H9 (cell line): ENCODE results near the gene SEMA3E. TPM values are rescaled to one million over a fixed set of nuclear protein-coding genes. Genes with fewer than 3 reads are reported as not detected.

ENCODE experiments used
- DNase-seq: peaks from one replicate; pipeline ENCODE4 v3.0.0-alpha.2; 2017
- H2AFZ ChIP-seq: one replicate; pipeline ENCODE4 v1.6.1; 2013; ENCODE audit warnings: mild to moderate bottlenecking, low read length, control low read depth, moderate library complexity
- H2AK5ac ChIP-seq: 2 replicates; pipeline ENCODE4 v1.6.1; 2013; ENCODE audit warnings: low read length, control low read depth, mixed read lengths; ENCODE audit not compliant: insufficient read length
- H2BK120ac ChIP-seq: one replicate; pipeline ENCODE4 v1.6.1; 2013; ENCODE audit warnings: low read depth, mild to moderate bottlenecking, low read length, control low read depth, inconsistent platforms; ENCODE audit not compliant: poor library complexity, severe bottlenecking
- H2BK12ac ChIP-seq: 2 replicates; pipeline ENCODE4 v1.6.1; 2013; ENCODE audit warnings: low read length, control low read depth, mixed read lengths, low read depth; ENCODE audit not compliant: insufficient read length
- H2BK15ac ChIP-seq: 2 replicates; pipeline ENCODE4 v1.6.1; 2013; ENCODE audit warnings: low read depth, low read length, control low read depth
- H2BK20ac ChIP-seq: one replicate; pipeline ENCODE4 v1.6.1; 2013; ENCODE audit warnings: low read depth, mild to moderate bottlenecking, low read length, control low read depth, inconsistent platforms; ENCODE audit not compliant: poor library complexity, severe bottlenecking
- H2BK5ac ChIP-seq: 2 replicates; pipeline ENCODE4 v1.6.1; 2013; ENCODE audit warnings: low read length, control low read depth, mixed read lengths; ENCODE audit not compliant: insufficient read length
- H3K14ac ChIP-seq: 2 replicates; pipeline ENCODE4 v1.6.1; 2013; ENCODE audit warnings: low read length, control low read depth; ENCODE audit not compliant: insufficient read depth
- H3K18ac ChIP-seq: 2 replicates; pipeline ENCODE4 v1.6.1; 2013; ENCODE audit warnings: low read depth, mild to moderate bottlenecking, mixed read lengths, low read length, control low read depth; ENCODE audit not compliant: insufficient read length
- H3K23ac ChIP-seq: 2 replicates; pipeline ENCODE4 v1.6.1; 2013; ENCODE audit warnings: low read length, control low read depth, mixed read lengths, low read depth; ENCODE audit not compliant: insufficient read length
- H3K23me2 ChIP-seq: 2 replicates; pipeline ENCODE4 v1.6.1; 2013; ENCODE audit warnings: low read depth, mild to moderate bottlenecking, mixed read lengths, low read length, control low read depth; ENCODE audit not compliant: insufficient read length, poor library complexity, severe bottlenecking
- H3K27ac ChIP-seq: 2 replicates; pipeline ENCODE4 v1.5.1; 2013; ENCODE audit warnings: low read length, control low read depth, mixed read lengths, low read depth; ENCODE audit not compliant: insufficient read length
- H3K27me3 ChIP-seq: 2 replicates; pipeline ENCODE4 v1.6.1; 2013; ENCODE audit warnings: low read length, control low read depth, inconsistent platforms; ENCODE audit not compliant: insufficient read depth
- H3K4ac ChIP-seq: 2 replicates; pipeline ENCODE4 v1.6.1; 2013; ENCODE audit warnings: low read depth, mild to moderate bottlenecking, control low read depth, inconsistent platforms, low read length, moderate library complexity
- H3K4me1 ChIP-seq: 2 replicates; pipeline ENCODE4 v1.6.1; 2013; ENCODE audit warnings: low read length, control low read depth, inconsistent platforms; ENCODE audit not compliant: insufficient read depth
- H3K4me2 ChIP-seq: 2 replicates; pipeline ENCODE4 v1.6.1; 2013; ENCODE audit warnings: low read length, control low read depth, mixed read lengths; ENCODE audit not compliant: insufficient read length, insufficient read depth
- H3K56ac ChIP-seq: 2 replicates; pipeline ENCODE4 v1.6.1; 2013; ENCODE audit warnings: low read depth, mild to moderate bottlenecking, mixed read lengths, low read length, control low read depth; ENCODE audit not compliant: insufficient read length
- H3K79me1 ChIP-seq: 2 replicates; pipeline ENCODE4 v1.6.1; 2013; ENCODE audit warnings: low read depth, mild to moderate bottlenecking, moderate library complexity, low read length, control low read depth, inconsistent platforms; ENCODE audit not compliant: insufficient read depth, poor library complexity, severe bottlenecking
- H3K79me2 ChIP-seq: 2 replicates; pipeline ENCODE4 v1.6.1; 2013; ENCODE audit warnings: low read length, control low read depth, inconsistent platforms; ENCODE audit not compliant: insufficient read depth
- H3K9ac ChIP-seq: 2 replicates; pipeline ENCODE4 v1.6.1; 2013; ENCODE audit warnings: low read length, control low read depth, mixed read lengths; ENCODE audit not compliant: insufficient read length; ENCODE audit errors: extremely low read depth
- H3K9me3 ChIP-seq: one replicate; pipeline ENCODE4 v1.6.1; 2013; ENCODE audit warnings: low read depth, low read length, inconsistent platforms; ENCODE audit not compliant: control insufficient read depth
- H3T11ph ChIP-seq: one replicate; pipeline ENCODE4 v1.6.1; 2013; ENCODE audit warnings: mild to moderate bottlenecking, low read length, control low read depth, inconsistent platforms
- H4K20me1 ChIP-seq: one replicate; pipeline ENCODE4 v1.6.1; 2013; ENCODE audit not compliant: control insufficient read depth, insufficient read length, insufficient read depth
- H4K5ac ChIP-seq: 2 replicates; pipeline ENCODE4 v1.6.1; 2013; ENCODE audit warnings: low read depth, mild to moderate bottlenecking, mixed read lengths, low read length, control low read depth; ENCODE audit not compliant: insufficient read length
- H4K8ac ChIP-seq: replicated peaks from 2 replicates; pipeline ENCODE4 v1.6.1; 2013; ENCODE audit warnings: low read length, control low read depth, mixed read lengths, low read depth; ENCODE audit not compliant: insufficient read length
- H4K91ac ChIP-seq: 2 replicates; pipeline ENCODE4 v1.6.1; 2013; ENCODE audit warnings: low read depth, mild to moderate bottlenecking, moderate library complexity, mixed read lengths, low read length, control low read depth; ENCODE audit not compliant: insufficient read length
- H3K27ac Mint-ChIP-seq, 3 experiments: 2 replicates in 2 of 3; 3 replicates in 1 of 3; pipeline ENCODE4 v1.8.0; 2020 to 2021; ENCODE audit warnings: mixed read lengths in 3 of 3, mild to moderate bottlenecking in 1 of 3, moderate library complexity in 1 of 3
- H3K27me3 Mint-ChIP-seq: 2 replicates; pipeline ENCODE4 v1.8.0; 2021; ENCODE audit warnings: low read depth, mild to moderate bottlenecking, moderate library complexity, mixed read lengths
- H3K36me3 Mint-ChIP-seq, 3 experiments: 2 replicates in 2 of 3; 3 replicates in 1 of 3; pipeline ENCODE4 v1.8.0; 2020 to 2021; ENCODE audit warnings: low read depth in 3 of 3, mixed read lengths in 3 of 3; ENCODE audit not compliant: insufficient read depth in 1 of 3
- H3K4me1 Mint-ChIP-seq, 2 experiments: 2 replicates each; pipeline ENCODE4 v1.8.0; 2020; ENCODE audit warnings: mixed read lengths in 2 of 2
- H3K4me3 Mint-ChIP-seq, 2 experiments: 2 replicates in 1 of 2; 3 replicates in 1 of 2; pipeline ENCODE4 v1.8.0; 2020 to 2021; ENCODE audit warnings: mild to moderate bottlenecking in 2 of 2, mixed read lengths in 2 of 2, moderate library complexity in 1 of 2
- H3K9me3 Mint-ChIP-seq, 2 experiments: 2 replicates in 1 of 2; 3 replicates in 1 of 2; pipeline ENCODE4 v1.8.0; 2020; ENCODE audit warnings: mild to moderate bottlenecking in 2 of 2, mixed read lengths in 2 of 2, moderate library complexity in 1 of 2
- total RNA-seq: library from RNA; stranded (reverse); gene quantifications from 2 replicates; pipeline ENCODE4 v1.2.1, GENCODE V29; 2021
- TF ChIP-seq, protein P1 (sequence below): fragments of 200-600 bp; sonication (generic); conservative IDR thresholded peaks from 3 replicates; pipeline ENCODE4 v1.8.0; 2021; ENCODE audit warnings: antibody characterized with exemption, mild to moderate bottlenecking

SEMA3E gene
- total RNA-seq, 1 experiment from 2014 or later: 0.39 TPM

DNA sequence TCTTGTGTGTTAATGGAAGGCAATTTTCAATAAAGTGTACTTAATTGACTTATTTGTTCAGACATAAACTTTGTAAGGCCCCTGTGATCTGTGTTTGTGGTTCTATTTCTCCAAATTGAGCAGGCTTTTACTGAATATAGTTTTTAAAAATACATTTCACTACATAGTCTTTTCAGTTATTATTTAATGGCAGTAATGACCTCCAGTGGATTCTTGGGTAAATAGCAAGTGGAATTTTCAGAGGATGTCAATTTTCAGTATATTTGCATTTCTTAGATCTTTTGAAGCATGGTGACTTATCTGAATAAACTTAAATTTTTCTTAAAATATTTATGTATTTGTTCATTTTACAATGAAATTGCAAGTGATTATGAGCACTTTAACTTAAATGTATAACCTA lies 283.2 kb downstream of the SEMA3E start:
- Histone ChIP-seq H4K5ac (no peak overlapping the region), H2BK15ac (no peak overlapping the region), H3K56ac (no peak overlapping the region), H3K23me2 (no peaks in the 10 kb centered on the region), H3K9ac (no peak overlapping the region), H2AK5ac (no peak overlapping the region), H4K91ac (no peak overlapping the region), H2BK12ac (no peak overlapping the region), H2BK20ac (no peak overlapping the region), H3K27ac (no peak overlapping the region), H3K4ac (no peak overlapping the region), H3T11ph (no peak overlapping the region), H3K9me3 (no peaks in the 10 kb centered on the region), H3K27me3 (no peaks in the 10 kb centered on the region), H2BK120ac (no peak overlapping the region), H3K14ac (no peak overlapping the region), H3K79me2 (no peaks in the 10 kb centered on the region), H2BK5ac (no peak overlapping the region), H3K23ac (no peak overlapping the region), H2AFZ (no peak overlapping the region), H3K79me1 (no peaks in the 10 kb centered on the region), H3K18ac (no peak overlapping the region), H3K4me2 (no peak overlapping the region), H4K20me1 (no peaks in the 10 kb centered on the region), H3K4me1 (no peaks in the 10 kb centered on the region), H4K8ac (no peak overlapping the region)
- TF ChIP-seq, protein P1, sequence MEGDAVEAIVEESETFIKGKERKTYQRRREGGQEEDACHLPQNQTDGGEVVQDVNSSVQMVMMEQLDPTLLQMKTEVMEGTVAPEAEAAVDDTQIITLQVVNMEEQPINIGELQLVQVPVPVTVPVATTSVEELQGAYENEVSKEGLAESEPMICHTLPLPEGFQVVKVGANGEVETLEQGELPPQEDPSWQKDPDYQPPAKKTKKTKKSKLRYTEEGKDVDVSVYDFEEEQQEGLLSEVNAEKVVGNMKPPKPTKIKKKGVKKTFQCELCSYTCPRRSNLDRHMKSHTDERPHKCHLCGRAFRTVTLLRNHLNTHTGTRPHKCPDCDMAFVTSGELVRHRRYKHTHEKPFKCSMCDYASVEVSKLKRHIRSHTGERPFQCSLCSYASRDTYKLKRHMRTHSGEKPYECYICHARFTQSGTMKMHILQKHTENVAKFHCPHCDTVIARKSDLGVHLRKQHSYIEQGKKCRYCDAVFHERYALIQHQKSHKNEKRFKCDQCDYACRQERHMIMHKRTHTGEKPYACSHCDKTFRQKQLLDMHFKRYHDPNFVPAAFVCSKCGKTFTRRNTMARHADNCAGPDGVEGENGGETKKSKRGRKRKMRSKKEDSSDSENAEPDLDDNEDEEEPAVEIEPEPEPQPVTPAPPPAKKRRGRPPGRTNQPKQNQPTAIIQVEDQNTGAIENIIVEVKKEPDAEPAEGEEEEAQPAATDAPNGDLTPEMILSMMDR: peak; percentile 36; the same call in 2 of the 3 replicates
- Mint-ChIP-seq H3K27ac (no peak overlapping the region), H3K9me3 (no peaks in the 10 kb centered on the region), H3K4me3 (no peak overlapping the region), H3K27me3 (no peaks in the 10 kb centered on the region), H3K4me1 (no peaks in the 10 kb centered on the region), H3K36me3 (no peaks in the 10 kb centered on the region)
- DNase-seq: no peak
